DMS 273 treated with DMSO at 0.1 percent for 48 hours (cell line): ENCODE measurements around the gene MAGEA10.
"Not testable (repeated sequence)": the region's sequence is repeated elsewhere in the genome, so short reads cannot be mapped to it uniquely, and the experiment has no call there.

Source experiments
- DNase-seq: peaks from one replicate; lab custom pipeline; 2025; lab: John Stamatoyannopoulos, UW

Gene MAGEA10

GRCh38 chrX:152138388-152138784 is at the start of gene MAGEA10:
Gene MAGEA10, minus strand, starts transcription at chrX:152138577. Its CDS starts 2,957 bp downstream, at chrX:152135620.
- DNase-seq: no peak

GRCh38 chrX:152177497-152178269 is 39.3 kb upstream of the MAGEA10 start:
- DNase-seq: no peak

- no peak for DNase-seq
These were observed 38.7 kb upstream of the MAGEA10 start for GRCh38 chrX:152177052-152177451.

GRCh38 chrX:152175892-152176291 is 37.5 kb upstream of the MAGEA10 start:
- not testable (repeated sequence) for DNase-seq

GRCh38 chrX:152173923-152174322 is 35.5 kb upstream of the MAGEA10 start:
- not testable (repeated sequence) for DNase-seq

- DNase-seq: no peak
These were observed 32.2 kb upstream of the MAGEA10 start for GRCh38 chrX:152170621-152171020.

- no peak for DNase-seq
These were observed 26.8 kb upstream of the MAGEA10 start for GRCh38 chrX:152165033-152165743.

GRCh38 chrX:152157042-152157441 is 18.7 kb upstream of the MAGEA10 start:
- no peak for DNase-seq

- DNase-seq: no peak
These were observed 17.5 kb upstream of the MAGEA10 start for GRCh38 chrX:152155766-152156310.

GRCh38 chrX:152154050-152154449 is 15.7 kb upstream of the MAGEA10 start:
- no peak for DNase-seq

GRCh38 chrX:152151256-152151655 is 12.9 kb upstream of the MAGEA10 start:
- no peak for DNase-seq

GRCh38 chrX:152149648-152150047 is 11.3 kb upstream of the MAGEA10 start:
- DNase-seq: no peak

GRCh38 chrX:152139589-152139988 is 1.2 kb upstream of the MAGEA10 start:
- DNase-seq: no peak

GRCh38 chrX:152137771-152138387 is 498 bp downstream of the MAGEA10 start:
- no peak for DNase-seq

GRCh38 chrX:152136312-152136711 is 2.1 kb downstream of the MAGEA10 start:
- no peak for DNase-seq

GRCh38 chrX:152131525-152131924 is 6.9 kb downstream of the MAGEA10 start:
- DNase-seq: no peak

- DNase-seq: not testable (repeated sequence)
These were observed 9.1 kb downstream of the MAGEA10 start for GRCh38 chrX:152129069-152129844.

- no peak for DNase-seq
These were observed 21.1 kb downstream of the MAGEA10 start for GRCh38 chrX:152117305-152117704.

- no peak for DNase-seq
These were observed 29.9 kb downstream of the MAGEA10 start for GRCh38 chrX:152108527-152108926.

- no peak for DNase-seq
These were observed 34.5 kb downstream of the MAGEA10 start for GRCh38 chrX:152103866-152104265.

GRCh38 chrX:152086141-152086540 is 52.2 kb downstream of the MAGEA10 start:
- no peak for DNase-seq
